Measurements from ENCODE around the gene L3MBTL2.
"Not testable (repeated sequence)": the region's sequence is repeated elsewhere in the genome, so short reads cannot be mapped to it uniquely, and the experiment has no call there.

The L3MBTL2 gene

GRCh38 chr22:41241133-41241676, 36.1 kb downstream of the L3MBTL2 start:
- DNase-seq (ENCODE audit: low read depth in 2 of 2): no peak

GRCh38 chr22:41242396-41243117, 37.4 kb downstream of the L3MBTL2 start:
- DNase-seq (ENCODE audit: low read depth in 2 of 2): no peak

- DNase-seq (ENCODE audit: low read depth in 2 of 2): no peak
Observed at GRCh38 chr22:41243361-41243760, 38.2 kb downstream of the L3MBTL2 start.

- no peak for DNase-seq (ENCODE audit: low read depth in 2 of 2)
Observed at GRCh38 chr22:41245917-41246499, 40.9 kb downstream of the L3MBTL2 start.

GRCh38 chr22:41247703-41248102, 42.6 kb downstream of the L3MBTL2 start:
- no peak for DNase-seq (ENCODE audit: low read depth in 2 of 2)

- DNase-seq (ENCODE audit: low read depth in 2 of 2): no peak
Observed at GRCh38 chr22:41248314-41248713, 43.2 kb downstream of the L3MBTL2 start.

- DNase-seq (ENCODE audit: low read depth in 2 of 2): no peak
Observed at GRCh38 chr22:41248758-41249157, 43.6 kb downstream of the L3MBTL2 start.

GRCh38 chr22:41249442-41249841, 44.3 kb downstream of the L3MBTL2 start:
- no peak for DNase-seq (ENCODE audit: low read depth in 2 of 2)

- DNase-seq (ENCODE audit: low read depth in 2 of 2): no peak
Observed at GRCh38 chr22:41250127-41250526, 45.0 kb downstream of the L3MBTL2 start.

- no peak for DNase-seq (ENCODE audit: low read depth in 2 of 2)
Observed at GRCh38 chr22:41252365-41252764, 47.3 kb downstream of the L3MBTL2 start.

- DNase-seq (ENCODE audit: low read depth in 2 of 2): no peak
Observed at GRCh38 chr22:41254230-41254629, 49.1 kb downstream of the L3MBTL2 start.

- DNase-seq (ENCODE audit: low read depth in 2 of 2): no peak
Observed at GRCh38 chr22:41256254-41257253, 51.4 kb downstream of the L3MBTL2 start.

- no peak for DNase-seq (ENCODE audit: low read depth in 2 of 2)
Observed at GRCh38 chr22:41257696-41258095, 52.6 kb downstream of the L3MBTL2 start.

- not testable (repeated sequence) for DNase-seq (ENCODE audit: low read depth in 2 of 2)
Observed at GRCh38 chr22:41259756-41260155, 54.6 kb downstream of the L3MBTL2 start.

GRCh38 chr22:41260871-41261270, 55.8 kb downstream of the L3MBTL2 start:
- no peak for DNase-seq (ENCODE audit: low read depth in 2 of 2)

GRCh38 chr22:41261541-41262249, 56.6 kb downstream of the L3MBTL2 start:
- no peak for DNase-seq (ENCODE audit: low read depth in 2 of 2)

GRCh38 chr22:41262250-41262765, 57.2 kb downstream of the L3MBTL2 start:
- DNase-seq (ENCODE audit: low read depth in 2 of 2): no peak

GRCh38 chr22:41263704-41264103, 58.6 kb downstream of the L3MBTL2 start:
- no peak for DNase-seq (ENCODE audit: low read depth in 2 of 2)

GRCh38 chr22:41264408-41264941, 59.4 kb downstream of the L3MBTL2 start:
- DNase-seq (ENCODE audit: low read depth in 2 of 2): no peak

- DNase-seq (ENCODE audit: low read depth in 2 of 2): no peak
Observed at GRCh38 chr22:41267958-41268357, 62.8 kb downstream of the L3MBTL2 start.

GRCh38 chr22:41271787-41272186, 66.7 kb downstream of the L3MBTL2 start:
- no peak for DNase-seq (ENCODE audit: low read depth in 2 of 2)

Measured in activated CD4-positive, alpha-beta T cell treated with anti-CD3 and anti-CD28 coated beads for 24 hours (primary cell).